WTC11 (cell line): ENCODE data around the gene RELT.

ENCODE experiments used
- CTCF ChIP-seq: fragments of 200-600 bp; IDR thresholded peaks from 2 replicates; pipeline ENCODE4 v1.8.0; 2022; ENCODE audit warnings: antibody characterized with exemption
- OVOL2 ChIP-seq: fragments of 250-450 bp; sonication (Bioruptor Pico); IDR thresholded peaks from 2 replicates; pipeline ENCODE4 v1.9.0; 2021; ENCODE audit warnings: mild to moderate bottlenecking, borderline replicate concordance
- ZNF317 ChIP-seq: sonication (generic); formaldehyde crosslinking; IDR thresholded peaks from 2 replicates; pipeline ENCODE4 v1.8.1; 2023; ENCODE audit warnings: low read depth, mild to moderate bottlenecking, moderate library complexity, missing genetic modification reagents, borderline replicate concordance

GRCh38 chr11:73406131-73406530, 29.9 kb downstream of the RELT start:
- TF ChIP-seq CTCF, result no peak
- TF ChIP-seq OVOL2 (CRISPR knock-in tag), result no peak
- TF ChIP-seq ZNF317 (CRISPR knock-in tag), result no peak
